ENCODE measurements around the gene ZNF343.
"Not testable (repeated sequence)": the region's sequence is repeated elsewhere in the genome, so short reads cannot be mapped to it uniquely, and the experiment has no call there.

GRCh38 chr20:2502808-2503384 lies 5.8 kb downstream of the ZNF343 start:
- TF ChIP-seq, protein P1, sequence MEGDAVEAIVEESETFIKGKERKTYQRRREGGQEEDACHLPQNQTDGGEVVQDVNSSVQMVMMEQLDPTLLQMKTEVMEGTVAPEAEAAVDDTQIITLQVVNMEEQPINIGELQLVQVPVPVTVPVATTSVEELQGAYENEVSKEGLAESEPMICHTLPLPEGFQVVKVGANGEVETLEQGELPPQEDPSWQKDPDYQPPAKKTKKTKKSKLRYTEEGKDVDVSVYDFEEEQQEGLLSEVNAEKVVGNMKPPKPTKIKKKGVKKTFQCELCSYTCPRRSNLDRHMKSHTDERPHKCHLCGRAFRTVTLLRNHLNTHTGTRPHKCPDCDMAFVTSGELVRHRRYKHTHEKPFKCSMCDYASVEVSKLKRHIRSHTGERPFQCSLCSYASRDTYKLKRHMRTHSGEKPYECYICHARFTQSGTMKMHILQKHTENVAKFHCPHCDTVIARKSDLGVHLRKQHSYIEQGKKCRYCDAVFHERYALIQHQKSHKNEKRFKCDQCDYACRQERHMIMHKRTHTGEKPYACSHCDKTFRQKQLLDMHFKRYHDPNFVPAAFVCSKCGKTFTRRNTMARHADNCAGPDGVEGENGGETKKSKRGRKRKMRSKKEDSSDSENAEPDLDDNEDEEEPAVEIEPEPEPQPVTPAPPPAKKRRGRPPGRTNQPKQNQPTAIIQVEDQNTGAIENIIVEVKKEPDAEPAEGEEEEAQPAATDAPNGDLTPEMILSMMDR (conservative IDR thresholded peaks at IDR 0.05 in 1 of 2, IDR thresholded peaks at IDR 0.05 in 1 of 2; ENCODE audit: low read depth in 1 of 2, low read length in 2 of 2) = not testable (repeated sequence)
- TF ChIP-seq EZH2 (IDR thresholded peaks at IDR 0.05; ENCODE audit: low read length, missing control alignments) = not testable (repeated sequence)
